NOMO-1 (cell line): ENCODE data around the gene PNMA8B.
"Not testable (repeated sequence)": the region's sequence is repeated elsewhere in the genome, so short reads cannot be mapped to it uniquely, and the experiment has no call there.

Experiments
- DNase-seq, 2 experiments: peaks; one replicate each; lab custom pipeline; 2025; ENCODE audit not compliant: unreplicated experiment in 2 of 2; lab: John Stamatoyannopoulos, UW

The PNMA8B gene

DNA sequence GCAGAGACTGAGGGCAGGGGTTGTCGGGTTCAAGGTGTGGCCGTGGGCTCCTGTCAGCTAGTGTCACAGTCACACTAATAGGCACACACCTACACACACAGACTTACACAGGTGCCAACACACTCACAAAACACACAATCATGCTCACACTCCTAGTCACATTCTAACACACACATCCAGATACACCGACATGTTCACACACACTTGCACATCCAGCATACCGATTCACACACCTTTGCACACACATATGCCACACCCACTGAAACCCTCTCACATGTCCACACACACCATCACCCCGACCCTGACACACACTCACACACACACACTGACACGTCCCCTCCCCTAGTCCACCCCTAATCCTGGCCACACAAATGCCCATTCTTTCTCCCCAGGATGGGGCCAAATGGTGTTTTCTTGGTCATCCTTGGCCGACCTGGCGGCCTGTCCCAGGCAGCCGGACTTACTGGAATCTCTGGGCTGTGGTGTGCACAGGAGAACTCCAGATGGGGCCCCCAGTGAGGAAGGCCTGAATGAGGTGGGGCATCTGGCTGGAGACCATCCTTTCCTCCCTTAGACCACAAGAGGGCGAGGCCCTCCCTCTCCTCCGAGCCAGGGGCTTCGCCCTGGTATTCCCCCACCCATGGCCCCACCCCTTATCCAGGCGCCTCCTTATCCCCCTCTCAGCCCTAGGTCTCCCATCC is 19.1 kb upstream of the PNMA8B start:
- no peak for DNase-seq

DNA sequence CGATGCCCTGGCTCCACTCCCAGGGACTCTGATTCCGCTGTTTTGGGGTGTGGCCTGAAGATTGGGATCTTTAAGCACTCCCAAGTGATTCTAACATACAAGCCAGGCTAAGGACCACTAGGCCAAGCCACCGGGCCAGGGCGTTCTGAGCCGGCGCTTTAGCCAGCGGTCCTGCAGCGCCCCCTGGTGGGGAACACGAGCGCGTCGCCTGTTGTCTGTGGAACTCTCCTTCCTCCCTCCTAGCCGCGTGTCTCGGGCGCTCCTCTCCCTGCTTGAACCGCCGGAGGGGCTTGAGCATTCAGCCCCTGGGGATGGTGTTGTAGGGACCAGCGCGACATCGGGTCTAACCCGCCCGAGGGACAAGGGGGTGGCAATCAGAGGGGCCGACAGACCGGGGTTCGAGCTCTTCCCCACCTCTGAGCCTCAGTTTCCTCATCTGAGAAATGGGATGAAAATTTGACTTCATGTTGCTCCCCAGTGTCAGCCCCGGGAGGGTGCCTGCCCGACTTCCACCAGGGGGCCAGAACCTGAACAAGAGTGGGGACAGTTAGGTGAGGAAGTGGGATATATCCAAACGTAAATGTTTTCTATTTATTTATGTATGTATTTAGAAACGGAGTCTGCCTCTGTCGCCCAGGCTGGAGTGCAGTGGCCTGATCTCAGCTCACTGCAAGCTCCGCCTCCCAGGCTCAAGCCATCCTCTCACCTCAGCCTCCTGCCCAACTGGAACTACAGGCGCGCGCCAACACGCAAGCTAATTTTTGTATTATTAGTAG is 18.0 kb upstream of the PNMA8B start:
- peak; percentile 50 for DNase-seq

DNA sequence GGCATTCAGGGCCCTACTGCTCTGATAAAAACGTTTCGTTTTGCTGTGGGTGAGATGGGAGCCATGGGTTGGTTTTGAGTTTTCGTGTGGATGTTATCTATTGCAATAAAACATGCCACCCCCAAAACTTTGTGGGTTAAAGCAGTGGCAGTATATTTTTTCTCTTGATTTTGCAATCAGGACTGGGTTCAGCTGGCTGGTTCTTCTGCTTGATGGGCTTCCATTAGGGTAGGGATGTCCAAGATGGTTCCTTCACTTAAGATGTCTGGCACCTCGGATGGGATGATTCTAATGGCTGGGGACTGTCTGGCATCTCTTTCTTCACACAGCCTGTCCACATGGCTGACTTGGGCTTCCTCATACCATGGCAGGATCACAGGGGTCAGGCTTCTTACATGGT is 15.6 kb upstream of the PNMA8B start:
- no peak for DNase-seq

DNA sequence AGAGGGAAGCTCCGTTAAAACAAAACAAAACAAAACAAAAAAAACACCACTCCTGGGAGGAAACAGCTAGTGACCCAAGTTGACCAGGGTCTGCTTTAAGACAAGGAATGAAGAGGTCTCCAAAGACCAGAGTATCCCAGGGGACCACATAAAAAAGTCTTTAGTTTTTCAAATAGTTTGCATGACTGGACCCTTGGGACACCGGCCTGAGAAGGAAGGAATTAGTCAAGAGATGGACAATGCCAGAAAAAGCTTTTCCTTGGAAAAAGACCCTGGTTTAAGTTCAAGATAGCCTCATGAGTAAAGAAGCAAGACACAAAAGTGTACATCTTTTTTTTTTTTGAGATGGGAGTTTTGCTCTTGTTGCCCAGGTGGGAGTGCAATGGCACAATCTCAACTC is 12.5 kb upstream of the PNMA8B start:
- no peak for DNase-seq

DNA sequence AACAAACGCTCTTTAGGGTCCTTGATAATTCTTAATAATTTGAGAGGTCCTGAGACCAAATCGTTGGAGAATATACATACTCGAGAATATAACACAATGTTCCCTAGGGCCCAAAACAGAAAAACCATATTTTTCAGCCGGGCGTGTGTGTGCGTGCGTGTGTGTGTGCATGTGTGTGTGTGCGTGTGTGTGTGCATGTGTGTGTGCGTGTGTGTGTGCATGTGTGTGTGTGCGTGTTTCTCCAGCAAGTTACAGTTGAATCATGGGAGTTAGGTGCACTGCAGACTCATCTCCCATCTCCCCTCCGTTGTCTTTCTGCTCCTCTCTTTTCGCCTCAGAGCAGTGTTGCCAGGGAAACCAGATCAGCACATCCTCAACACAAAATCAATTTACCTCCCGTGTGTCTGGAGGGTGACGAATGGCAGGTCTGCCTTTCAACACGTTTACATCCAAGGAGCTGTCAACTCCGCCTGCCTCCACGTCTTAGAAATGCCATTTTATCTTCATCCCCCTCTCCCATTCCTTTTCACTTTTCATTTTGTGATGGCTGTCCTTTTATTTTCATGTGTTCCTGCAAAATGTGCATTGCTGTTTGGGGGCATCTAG is 8.3 kb upstream of the PNMA8B start:
- DNase-seq = no peak

DNA sequence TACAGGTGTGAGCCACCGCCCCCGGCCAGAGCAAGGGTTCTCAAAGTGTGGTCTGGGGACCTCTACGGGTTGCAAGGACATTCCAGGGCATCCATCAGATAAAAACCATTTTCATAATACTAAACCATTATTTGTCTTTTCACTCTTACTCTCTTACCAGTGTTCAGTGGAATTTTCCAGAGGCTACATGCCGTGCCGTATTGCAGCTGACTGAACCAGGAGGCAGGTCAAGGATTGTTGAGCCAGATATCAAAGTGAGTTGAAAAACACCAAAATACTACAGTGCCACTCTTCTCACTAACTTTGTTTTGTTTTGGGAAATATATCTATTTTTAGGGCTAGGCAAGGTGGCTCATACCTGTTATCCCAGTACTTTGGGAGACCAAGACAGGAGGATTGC is 7.2 kb upstream of the PNMA8B start:
- no peak for DNase-seq

DNA sequence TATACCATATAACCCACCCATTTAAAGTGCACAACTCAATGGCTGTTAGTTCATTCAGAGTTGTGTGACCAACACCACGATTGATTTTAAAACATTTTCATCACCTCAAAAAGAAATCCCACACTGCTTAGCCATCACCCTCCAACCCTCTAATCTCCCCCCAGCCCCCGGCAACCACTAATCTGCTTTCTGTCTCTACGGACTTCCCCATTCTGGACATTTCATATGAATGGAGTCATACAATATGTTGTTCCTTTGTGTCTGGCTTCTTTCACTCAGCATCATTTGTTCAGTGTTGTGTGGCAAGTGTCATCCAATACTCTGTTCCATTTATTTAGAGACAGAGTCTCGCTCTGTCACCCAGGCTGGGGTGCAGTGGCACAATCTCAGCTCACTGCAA is 4.0 kb upstream of the PNMA8B start:
- peak; percentile 18 to 24 for DNase-seq

DNA sequence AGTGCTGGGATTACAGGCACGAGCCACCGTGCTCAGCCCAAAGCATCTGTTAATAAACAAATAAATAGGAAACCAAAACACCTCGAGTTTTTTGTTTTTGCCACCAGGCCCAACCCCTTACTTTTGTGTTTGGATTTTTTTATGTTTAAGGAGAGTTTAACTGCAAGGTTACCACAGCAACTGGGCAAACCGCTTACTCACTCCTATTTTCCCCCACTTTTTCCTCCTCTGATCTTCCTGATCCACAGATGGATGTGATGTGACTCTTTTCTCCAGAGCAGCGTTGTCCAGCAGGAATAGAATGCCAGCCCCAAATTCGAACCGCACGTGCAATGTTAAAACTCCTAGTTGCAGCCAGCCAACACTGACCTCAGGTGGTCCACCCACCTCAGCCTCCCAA is 2.1 kb upstream of the PNMA8B start:
- DNase-seq = no peak

DNA sequence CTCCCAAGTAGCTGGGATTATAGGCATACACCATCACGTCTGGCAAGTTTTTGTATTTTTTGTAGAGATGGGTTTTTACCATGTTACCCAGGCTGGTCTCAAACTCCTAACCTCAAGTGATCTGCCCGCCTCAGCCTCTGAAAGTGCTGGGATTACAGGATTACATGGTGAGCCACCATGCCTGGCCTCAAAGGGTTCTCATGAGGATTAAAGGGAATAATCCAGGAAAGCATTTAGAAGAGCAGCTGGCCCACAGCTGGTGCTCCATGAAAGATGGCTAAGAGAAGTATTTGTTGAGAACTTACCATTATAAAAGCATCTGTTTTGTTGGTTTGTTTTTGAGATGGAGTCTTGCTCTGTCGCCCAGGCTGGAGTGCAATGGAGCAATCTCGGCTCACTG is 1.2 kb upstream of the PNMA8B start:
- DNase-seq = not testable (repeated sequence)

DNA sequence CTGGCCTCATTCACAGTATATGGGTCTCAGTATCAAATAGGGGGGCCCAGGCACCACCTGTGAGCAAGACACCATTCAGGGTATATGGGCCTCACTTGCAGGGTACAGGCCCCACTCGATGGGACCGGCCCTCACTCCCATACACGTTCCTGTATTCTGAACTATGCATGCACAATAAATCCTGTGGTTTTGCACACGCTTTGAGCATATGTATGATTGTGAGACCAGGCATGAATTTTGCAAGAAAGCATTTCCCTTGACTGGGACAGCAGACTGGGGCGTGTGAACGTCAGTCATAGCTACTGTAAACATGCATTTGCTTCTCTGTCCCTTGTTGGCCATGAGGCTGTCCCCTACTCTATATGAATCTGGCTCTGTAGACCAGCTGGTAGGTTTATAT is 637 bp upstream of the PNMA8B start:
- no peak for DNase-seq

DNA sequence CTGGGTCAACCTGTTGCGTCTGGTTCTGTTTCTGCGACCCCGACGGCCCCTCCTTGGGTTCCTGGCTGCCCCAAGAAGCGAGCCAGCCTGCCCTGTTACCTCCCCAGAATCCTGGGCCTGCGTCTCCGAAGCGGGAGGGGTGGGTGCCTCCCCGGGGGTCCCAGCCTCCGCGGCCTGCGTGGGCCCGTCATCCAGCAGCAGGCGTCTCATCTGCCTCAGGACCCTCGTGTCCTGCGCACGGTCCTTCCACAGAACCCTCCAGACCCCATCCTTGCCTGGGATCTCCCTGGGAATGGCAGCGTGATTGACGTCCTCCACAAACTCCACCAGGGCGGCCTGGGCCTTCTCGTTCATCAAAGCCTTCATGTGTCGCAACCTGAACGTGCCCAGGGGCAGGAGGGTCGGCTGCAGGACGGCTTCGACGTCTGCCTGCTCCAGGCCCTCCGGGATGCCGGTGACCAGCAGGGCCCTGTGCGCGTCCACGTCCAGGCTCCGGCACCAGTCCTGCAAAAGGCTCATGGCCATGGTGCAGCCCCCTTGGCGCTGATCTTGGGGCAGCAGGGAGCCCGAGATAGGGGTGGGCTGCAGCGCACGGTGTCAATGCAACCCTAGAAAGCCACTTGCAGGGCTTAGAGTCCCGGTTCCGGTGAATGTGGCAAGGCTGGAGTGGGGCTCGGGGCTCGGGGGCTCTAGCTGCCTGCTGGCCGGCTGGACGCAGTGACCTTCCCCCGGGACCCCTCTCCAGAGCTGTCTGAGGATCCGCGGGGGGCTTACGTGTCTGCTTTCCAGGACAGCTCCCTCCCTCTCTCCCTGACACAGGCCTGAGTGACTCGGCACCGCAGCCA is 504 bp downstream of the PNMA8B start:
- DNase-seq = no peak

DNA sequence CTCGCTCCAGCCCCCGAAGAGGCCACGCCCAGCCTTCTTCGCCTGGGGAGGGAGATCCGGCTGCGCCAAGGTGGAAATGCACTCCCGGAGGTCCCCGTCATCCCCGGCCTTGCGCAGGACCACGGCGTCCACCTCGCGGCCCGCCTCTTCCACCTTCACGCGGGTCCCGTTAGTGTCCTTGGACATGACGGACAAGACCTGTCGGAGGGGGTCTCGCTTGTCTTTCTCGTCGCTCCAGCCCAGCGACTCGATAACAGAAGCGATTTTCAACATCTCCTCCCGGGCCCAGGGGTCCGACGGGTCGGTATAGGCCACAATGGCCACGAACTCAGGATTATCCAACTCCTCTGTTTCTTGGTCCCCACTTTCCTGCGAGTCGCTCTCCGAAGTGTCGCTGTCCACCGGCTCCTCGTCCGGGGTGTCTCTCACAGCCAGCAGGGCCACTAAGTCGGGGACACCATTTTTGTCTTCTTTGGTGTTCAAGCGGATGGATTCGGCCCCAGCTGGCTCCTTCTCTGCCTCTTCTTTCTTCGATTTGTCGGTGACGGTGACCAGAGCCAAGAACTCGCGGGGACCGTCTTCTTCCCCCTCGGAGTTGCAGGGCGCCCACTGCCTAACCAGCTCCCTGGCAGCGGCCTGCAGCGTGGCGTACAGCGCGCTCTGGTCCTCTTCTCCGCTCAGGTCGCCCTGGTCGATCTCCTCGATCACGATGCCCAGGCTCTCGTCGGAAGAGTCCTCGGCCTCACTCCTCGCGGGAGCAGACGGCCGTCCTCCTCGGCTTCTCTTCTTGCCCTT is 1.3 kb downstream of the PNMA8B start:
- DNase-seq = no peak

DNA sequence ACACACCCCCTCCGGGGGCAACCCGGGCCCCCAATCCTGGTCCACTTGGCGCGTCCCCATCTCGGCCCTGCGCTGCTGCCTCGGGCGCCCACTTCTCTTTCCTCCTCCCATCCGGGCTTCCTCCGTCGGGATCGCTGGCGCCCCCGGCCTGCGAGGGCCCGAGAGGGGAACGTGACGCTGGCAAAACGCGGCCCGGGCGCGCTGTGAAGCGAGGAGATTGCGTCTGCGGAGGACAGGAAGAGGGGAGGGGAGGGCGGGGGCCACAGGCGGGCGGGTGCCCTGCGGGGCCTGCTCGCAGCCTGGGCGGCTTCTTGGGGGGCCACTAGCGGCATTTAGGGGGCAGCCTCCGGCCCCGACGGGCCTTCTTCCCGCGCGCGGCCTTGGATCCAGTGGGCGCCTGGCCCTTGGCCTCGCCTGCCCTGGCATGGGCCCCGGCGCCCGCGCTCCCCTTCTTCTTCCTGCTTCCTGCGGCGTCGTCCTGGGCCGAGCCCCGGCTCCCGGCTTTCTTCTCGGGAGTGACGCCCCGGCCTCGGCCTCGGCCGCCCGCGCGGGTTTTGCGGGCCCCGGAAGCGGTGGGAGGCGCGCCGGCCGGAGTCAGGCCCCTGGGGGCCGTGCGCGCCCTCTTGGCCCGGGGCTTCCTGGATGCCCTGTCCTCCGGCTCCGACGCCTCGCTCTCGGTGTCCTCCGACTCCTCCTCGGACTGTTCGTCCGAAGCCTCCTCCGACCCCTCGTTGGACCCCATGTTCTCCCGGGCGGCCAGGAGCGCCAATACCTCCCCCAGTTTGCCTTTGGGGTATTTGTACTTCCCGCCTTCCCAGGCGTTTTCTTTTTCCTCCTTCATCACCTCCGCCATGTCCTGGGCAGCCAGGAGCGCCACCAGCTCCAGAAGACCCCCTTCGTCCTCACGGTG is 2.2 kb downstream of the PNMA8B start:
- DNase-seq = peak in 1 of 2 experiments; percentile 8

DNA sequence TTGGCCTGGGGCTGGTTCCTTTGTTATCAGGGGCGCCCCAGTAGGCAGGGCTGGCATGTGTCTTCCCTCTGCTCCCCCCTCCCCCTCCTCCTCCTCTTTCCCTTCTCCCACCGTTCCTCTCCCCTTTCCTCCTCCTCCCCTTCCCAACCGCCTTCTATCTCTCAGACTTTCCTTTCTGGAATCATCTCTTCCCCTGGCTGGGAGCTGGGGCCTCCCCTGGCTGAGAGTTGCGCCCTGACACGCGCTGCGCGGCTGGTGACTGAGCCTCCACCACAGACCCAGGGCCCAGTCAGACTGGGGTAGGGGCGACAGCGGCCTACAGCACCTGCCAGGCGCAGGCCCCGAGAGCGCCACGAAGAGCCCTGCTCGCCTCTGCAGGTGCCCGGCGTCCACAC is 2.8 kb downstream of the PNMA8B start:
- no peak for DNase-seq

DNA sequence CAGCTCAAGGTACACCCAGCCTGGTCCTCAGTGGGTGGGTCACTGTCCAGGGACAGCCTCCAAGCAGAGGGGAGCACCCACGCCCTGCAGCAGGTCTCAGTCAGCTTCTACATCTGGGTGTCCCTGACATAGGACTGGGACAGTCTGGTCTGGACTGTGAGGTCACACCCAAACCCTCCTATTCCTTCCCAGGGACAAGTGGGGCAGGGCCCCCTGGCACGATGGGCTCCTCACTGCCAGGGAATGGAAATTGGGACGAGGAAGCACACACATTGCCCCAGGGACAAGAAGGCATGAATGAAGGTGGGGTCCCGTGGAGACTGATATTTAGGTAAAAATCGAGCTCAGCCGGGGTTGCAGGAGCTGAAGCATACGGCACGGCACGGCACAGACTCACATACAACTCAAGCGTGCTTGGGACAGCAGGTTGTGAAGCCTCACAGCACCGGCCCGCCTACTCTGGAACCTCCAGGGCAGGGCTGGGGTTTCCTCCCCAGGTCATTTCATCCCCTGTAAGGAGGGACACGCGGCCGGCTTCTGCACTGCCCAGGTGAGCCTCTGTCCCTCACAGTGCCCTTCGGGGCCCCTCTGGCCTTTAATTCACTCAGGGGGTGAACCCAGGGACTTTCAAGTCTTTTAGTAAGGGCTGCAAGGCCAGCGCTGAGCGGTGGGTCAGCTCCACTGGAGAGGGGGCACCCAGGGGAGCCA is 3.5 kb downstream of the PNMA8B start:
- DNase-seq = no peak

DNA sequence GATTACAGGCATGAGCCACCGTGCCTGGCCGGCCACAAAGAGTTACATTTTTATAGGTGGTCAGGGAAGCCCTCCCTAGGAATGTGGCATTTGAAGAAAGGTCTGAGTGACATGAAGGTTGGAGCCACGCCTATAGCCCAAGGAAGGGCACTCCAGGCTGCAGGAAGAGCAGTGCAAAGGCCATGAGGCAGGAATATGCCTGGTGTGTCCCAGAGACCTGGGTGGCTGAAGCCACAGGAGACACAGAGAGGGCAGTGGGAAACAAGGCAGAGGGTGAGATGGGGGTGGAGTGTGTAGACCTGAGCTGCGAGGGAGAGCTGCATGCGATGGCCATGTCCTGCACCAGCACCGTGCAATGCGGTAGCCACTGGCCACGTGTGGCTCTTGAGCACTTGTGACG is 4.9 kb downstream of the PNMA8B start:
- DNase-seq = no peak

DNA sequence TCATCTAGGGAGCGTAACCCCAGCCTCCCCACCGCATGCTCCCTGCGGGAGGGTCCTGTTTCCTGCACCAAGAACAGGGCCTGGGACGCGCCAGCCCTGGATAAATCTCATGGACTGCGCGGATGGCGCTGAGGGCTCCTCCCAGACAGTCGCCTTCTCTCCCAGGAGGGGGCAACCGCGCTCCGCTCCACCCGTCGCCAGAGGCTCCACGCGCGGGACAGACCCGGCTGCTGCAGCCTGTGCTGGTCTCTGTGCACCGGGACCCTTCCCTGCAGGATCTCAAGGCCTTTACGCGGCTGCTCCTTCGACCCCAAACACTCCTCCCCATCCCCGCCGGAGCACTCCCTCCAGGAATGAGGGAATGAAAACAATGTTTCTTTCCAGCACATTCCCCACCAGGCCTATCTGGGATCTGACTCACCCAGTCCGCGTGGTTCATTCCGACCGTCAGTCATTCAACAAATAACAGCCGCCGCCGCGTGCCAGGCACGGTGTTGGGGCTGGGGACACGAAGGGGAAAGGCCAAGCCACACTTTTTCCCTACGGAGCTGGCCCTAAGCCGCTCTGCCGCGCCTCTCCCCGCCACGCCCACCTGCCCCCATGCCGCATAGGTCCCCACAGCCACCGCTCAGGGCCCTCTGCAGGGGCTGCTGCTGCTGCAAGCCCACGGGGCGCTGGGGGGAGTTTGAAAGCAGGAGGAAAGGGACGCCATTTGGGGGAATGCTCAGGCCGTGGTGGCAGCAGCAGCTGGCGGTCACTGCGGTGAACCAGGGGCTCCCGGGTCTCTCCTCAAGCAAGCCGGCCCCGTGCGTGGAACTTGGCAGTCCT is 6.0 kb downstream of the PNMA8B start:
- DNase-seq = no peak

DNA sequence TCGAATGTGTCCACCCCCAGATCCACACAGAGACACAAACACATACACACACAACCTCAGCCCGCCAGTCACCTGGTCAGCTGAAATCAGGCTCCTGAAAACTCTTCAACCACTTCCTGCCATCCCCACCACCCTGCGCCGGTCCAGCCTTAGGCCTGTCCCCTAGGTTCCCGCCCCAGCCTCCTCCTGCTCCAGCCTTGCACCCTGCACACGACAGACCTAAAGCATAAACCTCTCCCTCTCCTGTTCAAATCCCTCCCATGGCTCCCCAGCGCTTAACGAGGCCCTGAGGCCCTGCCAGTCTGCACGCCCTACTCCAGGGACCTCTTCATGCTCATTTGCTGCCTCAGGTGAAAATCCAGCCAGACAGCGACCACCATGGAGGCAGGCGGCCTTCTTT is 7.1 kb downstream of the PNMA8B start:
- no peak for DNase-seq
